HFF-Myc (cell line): ENCODE measurements around the gene WBP2NL.

Experiments
- DNase-seq: peaks from one replicate; pipeline ENCODE4 v3.0.0-alpha.2; 2011; ENCODE audit warnings: low read depth; ENCODE audit errors: extremely low read depth
- H3K4me3 ChIP-seq: replicated peaks from 2 replicates; pipeline ENCODE4 v1.5.1; 2011; ENCODE audit warnings: low read depth, mild to moderate bottlenecking, control low read depth, low read length
- TF ChIP-seq, protein P1 (sequence below): IDR thresholded peaks from 2 replicates; pipeline ENCODE4 v1.5.1; 2012; ENCODE audit warnings: mild to moderate bottlenecking, low read depth, low read length, control low read depth; ENCODE audit errors: missing control alignments

Gene WBP2NL

DNA sequence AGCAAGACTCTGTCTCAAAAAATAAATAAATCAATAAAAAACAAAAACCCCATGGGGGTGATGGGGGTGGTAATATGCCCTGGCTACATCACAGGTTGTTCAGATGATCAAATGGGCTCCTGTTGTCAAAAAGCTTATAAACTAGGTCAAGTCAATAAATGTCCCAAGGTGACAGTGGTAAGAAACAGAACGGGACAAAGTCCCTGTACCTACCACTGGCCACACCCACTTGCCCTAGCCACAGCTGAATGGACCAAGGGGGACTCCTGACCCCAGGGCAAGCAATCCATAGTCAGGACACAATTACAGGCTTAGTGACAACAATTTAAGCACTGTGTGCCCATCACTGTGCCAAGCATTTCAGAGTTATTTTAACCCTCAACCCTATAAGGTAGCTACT is 66.0 kb downstream of the WBP2NL start:
- no peak for DNase-seq
- no peak overlapping the region for H3K4me3 ChIP-seq
- TF ChIP-seq, protein P1, sequence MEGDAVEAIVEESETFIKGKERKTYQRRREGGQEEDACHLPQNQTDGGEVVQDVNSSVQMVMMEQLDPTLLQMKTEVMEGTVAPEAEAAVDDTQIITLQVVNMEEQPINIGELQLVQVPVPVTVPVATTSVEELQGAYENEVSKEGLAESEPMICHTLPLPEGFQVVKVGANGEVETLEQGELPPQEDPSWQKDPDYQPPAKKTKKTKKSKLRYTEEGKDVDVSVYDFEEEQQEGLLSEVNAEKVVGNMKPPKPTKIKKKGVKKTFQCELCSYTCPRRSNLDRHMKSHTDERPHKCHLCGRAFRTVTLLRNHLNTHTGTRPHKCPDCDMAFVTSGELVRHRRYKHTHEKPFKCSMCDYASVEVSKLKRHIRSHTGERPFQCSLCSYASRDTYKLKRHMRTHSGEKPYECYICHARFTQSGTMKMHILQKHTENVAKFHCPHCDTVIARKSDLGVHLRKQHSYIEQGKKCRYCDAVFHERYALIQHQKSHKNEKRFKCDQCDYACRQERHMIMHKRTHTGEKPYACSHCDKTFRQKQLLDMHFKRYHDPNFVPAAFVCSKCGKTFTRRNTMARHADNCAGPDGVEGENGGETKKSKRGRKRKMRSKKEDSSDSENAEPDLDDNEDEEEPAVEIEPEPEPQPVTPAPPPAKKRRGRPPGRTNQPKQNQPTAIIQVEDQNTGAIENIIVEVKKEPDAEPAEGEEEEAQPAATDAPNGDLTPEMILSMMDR, result no peak

DNA sequence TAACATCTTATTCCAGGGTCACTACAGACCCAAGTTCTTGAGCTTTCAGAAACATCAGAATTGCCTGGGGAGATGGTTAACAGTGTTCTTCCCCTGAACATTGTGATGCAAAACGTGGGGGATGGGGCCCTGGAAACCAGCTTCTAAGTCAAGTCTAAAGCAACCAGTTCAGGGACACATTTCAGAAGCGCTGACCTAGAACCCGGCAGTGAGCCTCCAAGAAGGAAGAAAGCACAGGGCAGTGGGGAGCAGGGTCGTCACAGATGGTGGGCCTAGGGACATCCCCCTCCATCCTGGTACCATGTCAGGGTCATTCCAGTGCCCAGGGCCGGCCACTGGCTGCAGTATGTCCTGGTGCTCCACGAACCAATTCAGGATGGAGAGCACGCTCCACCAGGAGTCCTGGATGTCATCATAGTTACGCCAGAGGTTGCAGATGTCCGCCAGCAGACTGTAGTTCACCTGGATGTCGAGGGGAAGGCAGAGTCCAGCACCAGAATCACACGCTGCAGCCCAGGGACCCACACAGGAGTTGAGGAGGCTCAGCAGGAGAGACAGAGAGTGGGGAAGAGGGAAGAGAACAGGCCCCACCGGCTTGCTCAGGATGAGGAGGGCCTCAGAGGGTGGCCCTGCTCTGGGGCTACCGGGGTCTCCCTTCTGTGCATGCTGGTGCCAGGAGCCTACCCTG is 67.0 kb downstream of the WBP2NL start:
- TF ChIP-seq, protein P1, result no peak
- DNase-seq, result no peak
- no peak overlapping the region for H3K4me3 ChIP-seq

DNA sequence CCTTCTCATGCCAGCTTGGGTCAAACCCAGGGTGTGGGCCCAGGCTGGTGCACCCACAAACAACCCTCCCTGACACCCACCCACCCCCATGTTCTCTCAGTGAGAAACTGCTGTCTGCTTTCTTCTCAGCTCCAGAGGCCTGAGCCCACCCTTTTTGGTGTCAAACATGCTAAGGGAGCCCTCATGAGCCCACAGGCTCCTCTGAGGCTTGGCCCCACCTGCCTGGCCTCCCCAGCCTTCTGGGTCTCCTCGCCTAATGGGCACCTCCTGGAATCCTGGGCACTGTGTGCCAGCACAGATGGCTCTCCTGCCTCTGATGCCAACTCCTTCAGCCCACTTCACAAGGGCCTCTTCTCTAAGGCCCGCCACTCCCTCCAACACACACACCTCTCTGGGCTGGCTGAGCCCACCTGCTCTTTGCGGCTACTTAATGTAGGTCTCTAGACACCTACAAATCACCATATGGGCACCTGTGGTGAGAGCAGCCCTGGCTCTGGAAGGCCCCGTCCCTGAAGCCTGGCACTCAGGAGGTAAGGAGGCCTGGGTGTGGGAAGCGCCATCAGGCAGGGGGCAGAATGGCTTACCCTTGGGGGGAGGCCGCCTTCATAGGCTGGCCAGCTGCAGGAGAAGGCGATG is 67.7 kb downstream of the WBP2NL start:
- no peak for DNase-seq
- no peak overlapping the region for H3K4me3 ChIP-seq
- TF ChIP-seq, protein P1, result no peak

DNA sequence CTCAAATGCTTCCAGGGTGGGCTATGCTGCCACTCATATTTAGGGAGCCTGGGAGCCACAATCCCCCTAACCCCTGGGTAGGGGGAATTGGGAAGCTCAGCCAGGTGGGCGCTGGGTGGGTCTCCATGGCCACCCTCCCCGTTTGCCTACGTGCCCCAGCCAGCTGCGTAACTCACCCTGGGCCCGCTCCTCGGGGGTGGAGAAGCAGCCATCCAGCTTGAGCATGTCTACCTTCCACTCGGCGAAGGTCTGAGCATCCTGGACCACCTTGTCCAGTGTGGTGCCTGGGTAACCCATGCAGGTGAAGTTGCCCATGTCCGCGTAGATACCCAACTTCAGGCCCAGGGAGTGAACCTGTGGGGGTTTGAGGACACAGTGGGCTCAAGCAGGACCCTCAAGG is 68.3 kb downstream of the WBP2NL start:
- DNase-seq, result no peak
- TF ChIP-seq, protein P1, result no peak
- H3K4me3 ChIP-seq, result no peak overlapping the region

DNA sequence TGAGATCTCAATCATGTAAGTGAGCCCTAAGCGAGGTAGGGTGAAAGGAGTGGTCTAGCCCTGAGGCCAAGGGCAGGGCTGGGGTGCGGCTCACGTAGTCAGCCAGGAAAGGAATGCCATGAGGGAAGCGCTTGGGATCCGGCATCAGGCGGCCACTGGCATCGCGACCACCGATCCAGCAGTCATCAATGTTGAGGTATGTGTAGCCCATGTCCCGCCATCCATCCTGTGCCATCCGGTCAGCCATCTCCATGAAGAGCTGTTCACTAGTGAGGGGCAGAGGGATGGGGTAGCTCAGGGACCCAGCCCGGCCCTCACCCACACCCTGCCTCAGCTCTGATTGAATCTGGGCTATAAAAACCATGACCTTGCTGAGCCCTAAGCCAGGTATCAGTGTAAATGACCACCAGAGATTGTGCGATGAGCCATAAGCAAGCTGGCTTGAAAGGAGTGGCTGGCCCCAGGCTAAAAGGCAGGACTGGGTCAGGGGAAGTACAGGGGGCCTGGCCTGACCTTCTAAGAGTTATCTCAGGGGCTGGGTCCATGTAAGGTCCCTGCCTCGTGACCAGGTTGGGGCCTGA is 69.2 kb downstream of the WBP2NL start:
- TF ChIP-seq, protein P1, result no peak
- H3K4me3 ChIP-seq, result no peak overlapping the region
- DNase-seq, result no peak

DNA sequence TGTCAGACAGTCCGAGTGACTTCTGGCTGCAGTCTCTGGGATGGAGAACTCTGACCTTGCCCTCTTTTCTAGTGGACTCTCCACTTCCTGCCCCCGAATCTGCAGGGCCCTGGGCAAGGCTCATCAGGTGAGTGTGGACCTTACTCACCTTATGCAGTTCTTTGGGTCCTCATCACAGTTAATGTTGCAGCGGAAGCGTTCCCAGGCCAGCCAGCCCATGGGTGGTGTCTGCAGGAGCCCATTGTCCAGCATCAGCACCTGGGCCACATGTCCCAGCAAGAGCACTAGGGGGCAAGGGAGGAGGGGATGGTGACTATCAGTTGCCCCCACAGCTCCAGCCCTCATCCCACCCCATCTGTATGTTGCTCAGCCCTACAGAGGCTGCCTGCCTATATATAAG is 69.7 kb downstream of the WBP2NL start:
- TF ChIP-seq, protein P1, result no peak
- no peak for DNase-seq
- no peak overlapping the region for H3K4me3 ChIP-seq
